Activated CD4-positive, alpha-beta memory T cell treated with anti-CD3 and anti-CD28 coated beads for 36 hours (primary cell): ENCODE data around the gene BCL2L13. TPM values are rescaled to one million over a fixed set of nuclear protein-coding genes. Genes with fewer than 3 reads are reported as not detected.

Experiments used
- CTCF ChIA-PET: fragments of 350-600 bp; sonication (Branson Sonifier 250); formaldehyde crosslinking; loops from one replicate; lab custom pipeline; 2021; ENCODE audit warnings: antibody characterized with exemption, inconsistent platforms; lab: Charles Lee
- POLR2A ChIA-PET: fragments of 350-600 bp; sonication (Branson Sonifier 250); formaldehyde crosslinking; loops from one replicate; lab custom pipeline; 2021; ENCODE audit warnings: antibody characterized with exemption; lab: Charles Lee
- DNase-seq: peaks from one replicate; pipeline ENCODE4 v3.0.0-alpha.2; 2020
- H3K27ac Mint-ChIP-seq: one replicate; pipeline ENCODE4 v1.8.0; 2021; ENCODE audit warnings: mixed read lengths
- H3K27me3 Mint-ChIP-seq: one replicate; pipeline ENCODE4 v1.8.0; 2021; ENCODE audit warnings: mixed read lengths
- H3K36me3 Mint-ChIP-seq: one replicate; pipeline ENCODE4 v1.8.0; 2021; ENCODE audit warnings: mixed read lengths
- H3K4me1 Mint-ChIP-seq: one replicate; pipeline ENCODE4 v1.8.0; 2021; ENCODE audit warnings: low read depth, mixed read lengths
- H3K4me3 Mint-ChIP-seq: one replicate; pipeline ENCODE4 v1.8.0; 2021; ENCODE audit warnings: mild to moderate bottlenecking, mixed read lengths
- H3K9me3 Mint-ChIP-seq: one replicate; pipeline ENCODE4 v1.8.0; 2021; ENCODE audit warnings: mixed read lengths
- intact Hi-C: fragments of 100-400 bp; cut with micrococcal nuclease; formaldehyde crosslinking; loops from one replicate; pipeline ENCODE4 v1.15.1; 2023
- total RNA-seq, 2 experiments: library from RNA; stranded (reverse); gene quantifications; one replicate each; pipeline ENCODE4 v1.2.3, GENCODE V29; 2021

Gene BCL2L13
- total RNA-seq, 2 experiments from 2014 or later: 34.5 to 36.2 TPM

- Mint-ChIP-seq H3K27me3 (no peaks in the 10 kb centered on the region), H3K36me3 (peaks cover 10% of the 10 kb centered on the region), H3K4me3 (no peak overlapping the region), H3K27ac (peak overlapping the region; percentile 19), H3K9me3 (no peaks in the 10 kb centered on the region), H3K4me1 (peaks cover 15% of the 10 kb centered on the region)
- peak; percentile 65 for DNase-seq
- intact Hi-C loops: loop anchor here (1.0 kb wide), 1 partner anchor 33 kb away; no protein-coding TSS in a partner anchor
- ChIA-PET CTCF (interaction anchor here (0.6 to 3.9 kb wide), 7 partner anchors 9 to 342 kb away, joined by 3 to 17 read pairs (median 4); no protein-coding TSS in a partner anchor), POLR2A (interaction anchor here (0.6 to 1.2 kb wide), 3 partner anchors 11 to 95 kb away, joined by 3 read pairs; no protein-coding TSS in a partner anchor)
Measured at GRCh38 chr22:17734187-17734586, 95.6 kb downstream of the BCL2L13 start.

DNA sequence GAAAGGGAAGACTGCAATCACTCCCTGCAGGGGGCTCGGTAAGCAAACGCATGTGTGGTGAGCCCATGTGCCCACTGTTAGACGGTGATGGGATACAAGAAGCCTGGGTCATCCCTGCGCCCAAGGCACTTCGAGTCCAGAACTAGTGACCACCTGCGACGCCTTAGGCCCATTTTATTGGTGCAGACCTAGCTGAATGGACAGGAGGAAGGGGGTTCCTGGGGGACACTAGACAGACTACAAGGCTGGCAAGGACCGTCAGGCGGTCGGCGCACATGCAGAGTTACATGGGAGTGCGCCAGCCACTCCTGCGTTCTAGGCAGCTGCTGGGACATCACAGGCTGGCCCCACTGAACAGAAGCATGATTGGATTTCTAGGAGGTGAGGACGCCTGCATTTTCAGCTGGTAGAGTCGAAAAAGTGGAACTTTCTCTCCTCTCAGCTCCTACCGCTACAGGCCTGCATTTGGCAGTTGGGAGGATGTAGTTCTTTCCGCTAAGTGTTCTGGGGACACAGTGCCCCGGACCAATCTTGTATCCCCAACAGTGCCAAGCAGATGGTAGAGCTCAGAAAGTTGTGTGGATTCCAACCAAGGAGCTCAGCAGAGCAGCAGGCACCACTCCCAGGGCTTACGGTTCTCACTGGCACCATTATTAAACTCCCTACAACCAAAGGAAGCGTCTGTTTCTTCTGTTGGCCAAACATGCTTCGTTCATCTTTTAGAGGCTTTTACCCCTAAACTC is 100.0 kb downstream of the BCL2L13 start:
- Mint-ChIP-seq H3K27me3 (no peaks in the 10 kb centered on the region), H3K9me3 (no peaks in the 10 kb centered on the region), H3K4me1 (peaks cover 16% of the 10 kb centered on the region), H3K27ac (no peak overlapping the region), H3K36me3 (peaks cover 5% of the 10 kb centered on the region), H3K4me3 (no peak overlapping the region)
- CTCF ChIA-PET: interaction anchor here (1.0 to 8.2 kb wide), 3 partner anchors 16 to 336 kb away, joined by 3 to 145 read pairs (median 3); no protein-coding TSS in a partner anchor
- DNase-seq: no peak
- POLR2A ChIA-PET: interaction anchor here (0.6 kb wide), 1 partner anchor 21 kb away, joined by 3 read pairs; no protein-coding TSS in a partner anchor
- intact Hi-C loops: no loop called here

GRCh38 chr22:17739196-17739975 is 100.8 kb downstream of the BCL2L13 start:
- H3K4me3 Mint-ChIP-seq: no peak overlapping the region
- no peak for DNase-seq
- peaks cover 2% of the 10 kb centered on the region for H3K36me3 Mint-ChIP-seq
- peaks cover 8% of the 10 kb centered on the region for H3K4me1 Mint-ChIP-seq
- no peak overlapping the region for H3K27ac Mint-ChIP-seq
- intact Hi-C loops: no loop called here
- ChIA-PET POLR2A (interaction anchor here (0.6 kb wide), 1 partner anchor 1594 kb away, joined by 10 read pairs; no protein-coding TSS in a partner anchor), CTCF (interaction anchor here (1.0 to 8.2 kb wide), 3 partner anchors 15 to 335 kb away, joined by 3 to 145 read pairs (median 3); no protein-coding TSS in a partner anchor)
- H3K9me3 Mint-ChIP-seq: no peaks in the 10 kb centered on the region
- no peaks in the 10 kb centered on the region for H3K27me3 Mint-ChIP-seq

- intact Hi-C loops: loop anchor here (2.0 to 10.0 kb wide), 4 partner anchors 25 to 335 kb away; partner anchors contain the start of gene PEX26
- H3K27ac Mint-ChIP-seq: no peak overlapping the region
- no peak for DNase-seq
- no peaks in the 10 kb centered on the region for H3K27me3 Mint-ChIP-seq
- CTCF ChIA-PET: interaction anchor here (0.6 to 8.2 kb wide), 23 partner anchors 9 to 416 kb away, joined by 3 to 145 read pairs (median 5); partner anchors contain the start of genes BID and PEX26
- H3K4me1 Mint-ChIP-seq: peaks cover 2% of the 10 kb centered on the region
- no peaks in the 10 kb centered on the region for H3K9me3 Mint-ChIP-seq
- no peak overlapping the region for H3K4me3 Mint-ChIP-seq
- POLR2A ChIA-PET: interaction anchor here (0.9 kb wide), 1 partner anchor 25 kb away, joined by 3 read pairs; no protein-coding TSS in a partner anchor
- H3K36me3 Mint-ChIP-seq: no peaks in the 10 kb centered on the region
Measured at GRCh38 chr22:17741866-17742526, 103.4 kb downstream of the BCL2L13 start.

GRCh38 chr22:17742527-17742902 is 104.0 kb downstream of the BCL2L13 start:
- H3K36me3 Mint-ChIP-seq: no peaks in the 10 kb centered on the region
- CTCF ChIA-PET: interaction anchor here (0.6 to 8.2 kb wide), 25 partner anchors 9 to 571 kb away, joined by 3 to 145 read pairs (median 5); partner anchors contain the start of genes BID and PEX26
- intact Hi-C loops: loop anchor here (2.0 to 10.0 kb wide), 4 partner anchors 24 to 334 kb away; partner anchors contain the start of gene PEX26
- H3K27me3 Mint-ChIP-seq: no peaks in the 10 kb centered on the region
- H3K4me1 Mint-ChIP-seq: peaks cover 2% of the 10 kb centered on the region
- no peaks in the 10 kb centered on the region for H3K9me3 Mint-ChIP-seq
- DNase-seq: peak; percentile 81
- POLR2A ChIA-PET: no interaction called here
- no peak overlapping the region for H3K27ac Mint-ChIP-seq
- H3K4me3 Mint-ChIP-seq: no peak overlapping the region

DNA sequence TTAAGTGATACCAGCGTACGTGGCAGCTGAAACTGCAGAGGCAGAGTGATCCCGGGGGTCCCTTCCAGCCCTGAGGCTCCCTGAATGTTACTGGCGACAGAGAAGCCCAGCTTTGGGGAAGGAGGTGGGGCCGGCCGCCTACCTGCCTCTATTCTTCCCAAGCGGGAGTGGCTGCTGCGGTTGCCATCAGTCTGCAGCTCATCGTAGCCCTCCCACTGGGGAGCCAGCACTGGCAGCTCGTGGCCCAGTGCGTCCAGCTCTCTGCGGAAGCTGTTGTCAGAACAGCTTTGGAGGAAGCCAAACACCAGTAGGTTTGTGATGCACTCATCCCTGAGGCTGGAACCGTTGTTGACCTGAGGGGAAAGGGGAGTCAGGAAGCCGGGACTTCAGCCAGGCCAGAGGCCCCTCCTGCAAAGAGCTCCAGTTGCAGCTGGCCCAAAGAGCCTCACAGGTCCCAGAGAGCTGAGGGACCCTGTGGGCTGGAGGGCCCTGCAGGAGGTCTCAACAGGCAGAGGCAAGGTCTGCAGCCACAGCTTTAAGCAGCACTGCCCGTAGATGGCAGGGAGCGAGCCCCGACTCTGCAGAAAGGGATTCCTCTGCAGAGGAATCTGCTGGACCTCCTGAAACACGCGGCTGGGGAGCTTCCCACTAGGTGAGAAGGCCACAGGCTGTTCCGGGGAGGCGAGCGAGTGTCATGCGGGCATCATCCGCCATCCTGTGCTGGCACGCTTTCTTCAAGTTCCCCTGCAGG is 105.3 kb downstream of the BCL2L13 start:
- no peak overlapping the region for H3K27ac Mint-ChIP-seq
- CTCF ChIA-PET: interaction anchor here (0.7 to 8.2 kb wide), 15 partner anchors 8 to 332 kb away, joined by 3 to 145 read pairs (median 11); partner anchors contain the start of genes BID and PEX26
- intact Hi-C loops: loop anchor here (2.0 to 10.0 kb wide), 4 partner anchors 23 to 333 kb away; partner anchors contain the start of gene PEX26

DNA sequence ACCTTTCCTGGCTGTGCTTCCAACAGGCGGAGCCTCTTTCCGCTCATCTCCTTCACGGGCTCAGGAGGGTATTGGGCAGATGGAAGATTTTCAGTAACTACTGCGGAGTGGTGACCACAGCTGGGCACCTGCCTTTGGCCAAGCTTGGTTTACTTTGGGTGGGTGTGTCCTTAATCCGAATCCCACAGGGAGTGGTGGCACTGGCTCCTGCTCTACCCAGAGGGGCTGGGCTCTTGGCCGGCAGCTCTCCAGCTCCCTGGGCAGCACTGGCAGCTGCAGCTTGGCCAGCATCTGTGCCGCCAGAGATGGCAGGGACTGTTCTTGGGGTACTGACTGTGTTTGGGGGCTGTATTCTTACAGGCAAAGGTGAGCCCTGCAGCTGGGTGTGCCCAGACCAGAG is 105.9 kb downstream of the BCL2L13 start:
- H3K9me3 Mint-ChIP-seq: no peaks in the 10 kb centered on the region
- H3K4me3 Mint-ChIP-seq: no peak overlapping the region
- CTCF ChIA-PET: interaction anchor here (1.0 to 8.2 kb wide), 9 partner anchors 8 to 332 kb away, joined by 3 to 145 read pairs (median 17); partner anchors contain the start of genes BID and PEX26
- no peaks in the 10 kb centered on the region for H3K36me3 Mint-ChIP-seq
- POLR2A ChIA-PET: no interaction called here
- H3K4me1 Mint-ChIP-seq: peaks cover 2% of the 10 kb centered on the region
- H3K27ac Mint-ChIP-seq: no peak overlapping the region
- intact Hi-C loops: loop anchor here (10.0 kb wide), 1 partner anchor 90 kb away; no protein-coding TSS in a partner anchor
- DNase-seq: no peak
- H3K27me3 Mint-ChIP-seq: no peaks in the 10 kb centered on the region

More for the DNA sequence above, 105.3 kb downstream of the BCL2L13 start:
- POLR2A ChIA-PET: interaction anchor here (0.6 to 1.2 kb wide), 2 partner anchors 41 to 261 kb away, joined by 3 read pairs; no protein-coding TSS in a partner anchor
- Mint-ChIP-seq H3K36me3 (no peaks in the 10 kb centered on the region), H3K4me3 (no peak overlapping the region), H3K27me3 (no peaks in the 10 kb centered on the region), H3K9me3 (no peaks in the 10 kb centered on the region), H3K4me1 (peaks cover 2% of the 10 kb centered on the region)
- DNase-seq: no peak

DNA sequence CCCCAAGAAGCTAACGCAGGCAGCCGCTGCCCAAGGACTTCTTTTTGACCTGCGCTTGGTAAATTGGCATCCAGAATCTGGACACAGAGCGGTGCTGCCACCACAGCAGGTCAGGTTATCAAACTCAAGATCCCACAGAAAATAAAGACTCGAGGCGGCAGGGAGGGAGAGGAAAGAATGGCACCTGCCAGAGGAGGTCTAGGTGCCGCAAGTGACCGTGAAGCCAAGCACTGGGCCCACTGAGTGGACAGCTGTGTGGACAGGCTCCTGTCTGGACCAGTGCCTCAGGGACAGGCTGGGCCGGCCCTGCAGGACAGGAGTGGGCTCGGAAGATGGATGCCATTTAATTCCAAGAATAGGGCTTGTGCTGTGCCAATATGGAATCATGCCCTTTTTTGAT is 108.4 kb downstream of the BCL2L13 start:
- ChIA-PET CTCF (interaction anchor here (0.8 kb wide), 1 partner anchor 38 kb away, joined by 3 read pairs; no protein-coding TSS in a partner anchor), POLR2A (no interaction called here)
- Mint-ChIP-seq H3K27me3 (no peaks in the 10 kb centered on the region), H3K9me3 (no peaks in the 10 kb centered on the region), H3K27ac (no peak overlapping the region), H3K4me3 (no peak overlapping the region), H3K36me3 (no peaks in the 10 kb centered on the region), H3K4me1 (peaks cover 2% of the 10 kb centered on the region)
- DNase-seq: no peak
- intact Hi-C loops: loop anchor here (10.0 kb wide), 1 partner anchor 88 kb away; no protein-coding TSS in a partner anchor

- no peaks in the 10 kb centered on the region for H3K36me3 Mint-ChIP-seq
- H3K27ac Mint-ChIP-seq: no peak overlapping the region
- ChIA-PET CTCF (interaction anchor here (0.9 kb wide), 1 partner anchor 37 kb away, joined by 3 read pairs; no protein-coding TSS in a partner anchor), POLR2A (no interaction called here)
- no peak for DNase-seq
- H3K4me3 Mint-ChIP-seq: no peak overlapping the region
- no peaks in the 10 kb centered on the region for H3K4me1 Mint-ChIP-seq
- intact Hi-C loops: loop anchor here (10.0 kb wide), 1 partner anchor 86 kb away; no protein-coding TSS in a partner anchor
- H3K27me3 Mint-ChIP-seq: no peaks in the 10 kb centered on the region
- H3K9me3 Mint-ChIP-seq: no peaks in the 10 kb centered on the region
Measured at GRCh38 chr22:17748555-17749353, 110.2 kb downstream of the BCL2L13 start.
